Gastroesophageal sphincter (tissue), 3 donors: ENCODE results near the gene RIMBP2.

Source experiments
- CTCF ChIP-seq, 4 experiments: fragments of 200-600 bp in 2 of 4; fragments of 450-650 bp in 2 of 4; sonication (generic) in 1 of 4; IDR thresholded peaks; one replicate each; pipeline ENCODE4 v1.5.1; 2017 to 2019; ENCODE audit warnings: antibody characterized with exemption in 4 of 4, mild to moderate bottlenecking in 2 of 4, moderate library complexity in 2 of 4
- POLR2A ChIP-seq, 2 donors: fragments of 450-650 bp; IDR thresholded peaks; one replicate each; pipeline ENCODE4 v1.6.1; 2017; ENCODE audit warnings: antibody characterized with exemption in 2 of 2, mild to moderate bottlenecking in 2 of 2, moderate library complexity in 1 of 2

GRCh38 chr12:130752692-130753230 lies 36.7 kb upstream of the RIMBP2 start:
- TF ChIP-seq CTCF (IDR thresholded peaks at IDR 0.05) (no peak), POLR2A (IDR thresholded peaks at IDR 0.05) (no peak)
